HepG2 (cell line): ENCODE data around the gene ENPP1. TPM values are rescaled to one million over a fixed set of nuclear protein-coding genes. Genes with fewer than 3 reads are reported as not detected.

Source experiments
- ARHGAP35 ChIP-seq: sonication (generic); formaldehyde crosslinking; IDR thresholded peaks from 2 replicates; pipeline ENCODE4 v1.9.0; 2022; ENCODE audit warnings: mild to moderate bottlenecking, inconsistent platforms, moderate library complexity, missing genetic modification reagents, borderline replicate concordance
- ATF5 ChIP-seq: sonication (generic); formaldehyde crosslinking; IDR thresholded peaks from 2 replicates; pipeline ENCODE4 v1.4.0; 2020; ENCODE audit warnings: mild to moderate bottlenecking, low read depth, missing genetic modification reagents
- ATRX ChIP-seq: sonication (generic); formaldehyde crosslinking; IDR thresholded peaks from 2 replicates; pipeline ENCODE4 v1.4.0; 2020; ENCODE audit warnings: missing genetic modification reagents, borderline replicate concordance
- ESRRA ChIP-seq: sonication (generic); formaldehyde crosslinking; IDR thresholded peaks from 2 replicates; pipeline ENCODE4 v1.5.1; 2020; ENCODE audit warnings: mild to moderate bottlenecking, low read depth, missing genetic modification reagents
- HBP1 ChIP-seq: IDR thresholded peaks from 2 replicates; pipeline ENCODE4 v1.6.1; 2016; ENCODE audit warnings: low read depth, control low read depth
- HMG20A ChIP-seq: IDR thresholded peaks from 2 replicates; pipeline ENCODE4 v1.6.1; 2016; ENCODE audit warnings: borderline replicate concordance
- KLF9 ChIP-seq: IDR thresholded peaks from 2 replicates; pipeline ENCODE4 v1.6.1; 2016; ENCODE audit warnings: low read depth
- PCBP2 ChIP-seq: fragments of 200-400 bp; formaldehyde crosslinking; optimal IDR thresholded peaks from 2 replicates; pipeline ENCODE3; 2018; ENCODE audit warnings: low read length, low read depth; ENCODE audit not compliant: poor library complexity, severe bottlenecking
- PREB ChIP-seq: sonication (generic); formaldehyde crosslinking; IDR thresholded peaks from 2 replicates; pipeline ENCODE4 v1.4.0; 2020; ENCODE audit warnings: missing genetic modification reagents
- XBP1 ChIP-seq: sonication (generic); formaldehyde crosslinking; IDR thresholded peaks from 2 replicates; pipeline ENCODE4 v1.5.0; 2020; ENCODE audit warnings: missing genetic modification reagents
- ZNF747 ChIP-seq: sonication (generic); formaldehyde crosslinking; IDR thresholded peaks from 2 replicates; pipeline ENCODE4 v1.8.1; 2023; ENCODE audit warnings: missing genetic modification reagents, mild to moderate bottlenecking, borderline replicate concordance
- polyA plus RNA-seq, 8 experiments: library from polyadenylated mRNA; depleted of rRNA in 3 of 8; stranded (reverse) in 7 of 8; unstranded in 1 of 8; fragments of >200 nt; fragmentation: Illumina TruSeq in 4 of 8; extraction: Trizol in 4 of 8; gene quantifications; 2 replicates each; pipeline versions ENCODE4 v1.2.1 to v1.2.3, GENCODE V29; 2011 to 2016; ENCODE audit warnings: low read depth in 4 of 8, missing spikeins in 1 of 8, mixed read lengths in 1 of 8; ENCODE audit not compliant: insufficient read depth in 1 of 8
- total RNA-seq, 5 experiments: library from RNA; depleted of rRNA; stranded (reverse); fragments of >200 nt; fragmentation: Illumina TruSeq; extraction: Trizol; gene quantifications; 2 replicates each; pipeline ENCODE4 v1.2.3, GENCODE V29; 2016; ENCODE audit warnings: low read depth in 1 of 5
- TF ChIP-seq, protein P1 (sequence below): sonication (generic); formaldehyde crosslinking; conservative IDR thresholded peaks from 2 replicates; pipeline ENCODE4 v1.8.1; 2023; ENCODE audit warnings: missing genetic modification reagents
- TF ChIP-seq, protein P2 (sequence below): sonication (generic); formaldehyde crosslinking; IDR thresholded peaks from one replicate; pipeline ENCODE4 v1.5.1; 2020; ENCODE audit warnings: mild to moderate bottlenecking, missing genetic modification reagents; ENCODE audit errors: not compliant biosample characterization

The ENPP1 gene
- total and polyA plus RNA-seq, 2 of the 13 experiments (the other 11 are each of a cell fraction or from before 2014, with no cell fraction given), result 56.5 to 160 TPM

GRCh38 chr6:131894493-131895424 is 86.9 kb downstream of the ENPP1 start (continued):
- TF ChIP-seq ATF5 (CRISPR knock-in tag), result no peak
- no peak for TF ChIP-seq ARHGAP35
- no peak for TF ChIP-seq ATRX
- TF ChIP-seq HMG20A (CRISPR knock-in tag), result peak; percentile 88; the same call in 1 of the 2 replicates
- TF ChIP-seq PCBP2, result no peak
- TF ChIP-seq HBP1, result no peak
- TF ChIP-seq ZNF747 (CRISPR knock-in tag), result no peak
- TF ChIP-seq XBP1 (CRISPR knock-in tag), result 0 out of 2 replicates have a peak, but pooled peaks have one; percentile 74
- no peak for TF ChIP-seq KLF9 (CRISPR knock-in tag)
- no peak for TF ChIP-seq PREB (CRISPR knock-in tag)
- TF ChIP-seq, protein P1, sequence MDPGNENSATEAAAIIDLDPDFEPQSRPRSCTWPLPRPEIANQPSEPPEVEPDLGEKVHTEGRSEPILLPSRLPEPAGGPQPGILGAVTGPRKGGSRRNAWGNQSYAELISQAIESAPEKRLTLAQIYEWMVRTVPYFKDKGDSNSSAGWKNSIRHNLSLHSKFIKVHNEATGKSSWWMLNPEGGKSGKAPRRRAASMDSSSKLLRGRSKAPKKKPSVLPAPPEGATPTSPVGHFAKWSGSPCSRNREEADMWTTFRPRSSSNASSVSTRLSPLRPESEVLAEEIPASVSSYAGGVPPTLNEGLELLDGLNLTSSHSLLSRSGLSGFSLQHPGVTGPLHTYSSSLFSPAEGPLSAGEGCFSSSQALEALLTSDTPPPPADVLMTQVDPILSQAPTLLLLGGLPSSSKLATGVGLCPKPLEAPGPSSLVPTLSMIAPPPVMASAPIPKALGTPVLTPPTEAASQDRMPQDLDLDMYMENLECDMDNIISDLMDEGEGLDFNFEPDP (CRISPR knock-in tag), result no peak
- TF ChIP-seq, protein P2, sequence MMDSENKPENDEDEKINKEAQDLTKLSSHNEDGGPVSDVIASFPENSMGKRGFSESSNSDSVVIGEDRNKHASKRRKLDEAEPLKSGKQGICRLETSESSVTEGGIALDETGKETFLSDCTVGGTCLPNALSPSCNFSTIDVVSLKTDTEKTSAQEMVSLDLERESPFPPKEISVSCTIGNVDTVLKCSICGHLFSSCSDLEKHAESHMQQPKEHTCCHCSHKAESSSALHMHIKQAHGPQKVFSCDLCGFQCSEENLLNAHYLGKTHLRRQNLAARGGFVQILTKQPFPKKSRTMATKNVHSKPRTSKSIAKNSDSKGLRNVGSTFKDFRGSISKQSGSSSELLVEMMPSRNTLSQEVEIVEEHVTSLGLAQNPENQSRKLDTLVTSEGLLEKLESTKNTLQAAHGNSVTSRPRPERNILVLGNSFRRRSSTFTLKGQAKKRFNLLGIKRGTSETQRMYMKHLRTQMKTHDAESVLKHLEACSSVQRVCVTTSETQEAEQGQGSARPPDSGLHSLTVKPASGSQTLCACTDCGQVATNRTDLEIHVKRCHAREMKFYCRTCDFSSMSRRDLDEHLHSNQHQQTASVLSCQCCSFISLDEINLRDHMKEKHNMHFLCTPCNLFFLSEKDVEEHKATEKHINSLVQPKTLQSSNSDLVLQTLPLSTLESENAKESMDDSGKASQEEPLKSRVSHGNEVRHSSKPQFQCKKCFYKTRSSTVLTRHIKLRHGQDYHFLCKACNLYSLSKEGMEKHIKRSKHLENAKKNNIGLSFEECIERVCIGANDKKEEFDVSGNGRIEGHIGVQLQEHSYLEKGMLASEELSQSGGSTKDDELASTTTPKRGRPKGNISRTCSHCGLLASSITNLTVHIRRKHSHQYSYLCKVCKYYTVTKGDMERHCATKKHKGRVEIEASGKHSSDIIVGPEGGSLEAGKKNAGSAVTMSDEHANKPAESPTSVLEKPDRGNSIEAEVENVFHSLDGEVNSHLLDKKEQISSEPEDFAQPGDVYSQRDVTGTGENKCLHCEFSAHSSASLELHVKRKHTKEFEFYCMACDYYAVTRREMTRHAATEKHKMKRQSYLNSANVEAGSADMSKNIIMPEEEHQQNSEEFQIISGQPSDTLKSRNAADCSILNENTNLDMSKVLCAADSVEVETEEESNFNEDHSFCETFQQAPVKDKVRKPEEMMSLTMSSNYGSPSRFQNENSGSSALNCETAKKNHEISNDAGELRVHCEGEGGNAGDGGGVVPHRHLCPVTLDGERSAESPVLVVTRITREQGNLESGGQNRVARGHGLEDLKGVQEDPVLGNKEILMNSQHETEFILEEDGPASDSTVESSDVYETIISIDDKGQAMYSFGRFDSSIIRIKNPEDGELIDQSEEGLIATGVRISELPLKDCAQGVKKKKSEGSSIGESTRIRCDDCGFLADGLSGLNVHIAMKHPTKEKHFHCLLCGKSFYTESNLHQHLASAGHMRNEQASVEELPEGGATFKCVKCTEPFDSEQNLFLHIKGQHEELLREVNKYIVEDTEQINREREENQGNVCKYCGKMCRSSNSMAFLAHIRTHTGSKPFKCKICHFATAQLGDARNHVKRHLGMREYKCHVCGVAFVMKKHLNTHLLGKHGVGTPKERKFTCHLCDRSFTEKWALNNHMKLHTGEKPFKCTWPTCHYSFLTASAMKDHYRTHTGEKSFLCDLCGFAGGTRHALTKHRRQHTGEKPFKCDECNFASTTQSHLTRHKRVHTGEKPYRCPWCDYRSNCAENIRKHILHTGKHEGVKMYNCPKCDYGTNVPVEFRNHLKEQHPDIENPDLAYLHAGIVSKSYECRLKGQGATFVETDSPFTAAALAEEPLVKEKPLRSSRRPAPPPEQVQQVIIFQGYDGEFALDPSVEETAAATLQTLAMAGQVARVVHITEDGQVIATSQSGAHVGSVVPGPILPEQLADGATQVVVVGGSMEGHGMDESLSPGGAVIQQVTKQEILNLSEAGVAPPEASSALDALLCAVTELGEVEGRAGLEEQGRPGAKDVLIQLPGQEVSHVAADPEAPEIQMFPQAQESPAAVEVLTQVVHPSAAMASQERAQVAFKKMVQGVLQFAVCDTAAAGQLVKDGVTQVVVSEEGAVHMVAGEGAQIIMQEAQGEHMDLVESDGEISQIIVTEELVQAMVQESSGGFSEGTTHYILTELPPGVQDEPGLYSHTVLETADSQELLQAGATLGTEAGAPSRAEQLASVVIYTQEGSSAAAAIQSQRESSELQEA (CRISPR knock-in tag), result no peak
- no peak for TF ChIP-seq ESRRA (CRISPR knock-in tag)
